Neural cell (in vitro differentiated cells): ENCODE data around the gene TMEM92. TPM values are rescaled to one million over a fixed set of nuclear protein-coding genes. Genes with fewer than 3 reads are reported as not detected.

ENCODE experiments used
- H2AFZ ChIP-seq: fragments of 200-600, 300-800 bp; sonication (generic), shearing (Covaris generic); 2 replicates; pipeline ENCODE4 v1.6.0; 2014; ENCODE audit warnings: low read depth, mild to moderate bottlenecking, antibody characterized with exemption, low read length, moderate library complexity
- H3F3A ChIP-seq: fragments of 200-600 bp; shearing (Covaris generic); 2 replicates; pipeline ENCODE4 v1.6.1; 2016; ENCODE audit warnings: mild to moderate bottlenecking, moderate library complexity, mixed read lengths, antibody characterized with exemption, low read length; ENCODE audit not compliant: insufficient read depth, poor library complexity, severe bottlenecking
- H3K27ac ChIP-seq: fragments of 200-600, 300-800 bp; sonication (generic), shearing (Covaris generic); 2 replicates; pipeline ENCODE4 v1.5.1; 2014; ENCODE audit warnings: mild to moderate bottlenecking, low read length, moderate library complexity
- H3K27me3 ChIP-seq: fragments of 300-800, 200-600 bp; sonication (generic), shearing (Covaris generic); 2 replicates; pipeline ENCODE4 v1.6.0; 2014; ENCODE audit warnings: mild to moderate bottlenecking, low read depth, low read length, moderate library complexity; ENCODE audit not compliant: insufficient read depth
- H3K36me3 ChIP-seq: fragments of 300-800, 200-600 bp; sonication (generic), shearing (Covaris generic); 2 replicates; pipeline ENCODE4 v1.5.1; 2014; ENCODE audit warnings: mild to moderate bottlenecking, antibody characterized with exemption, low read length, moderate library complexity; ENCODE audit not compliant: insufficient read depth
- H3K4me2 ChIP-seq: fragments of 300-800, 200-600 bp; sonication (generic), shearing (Covaris generic); 2 replicates; pipeline ENCODE4 v1.6.0; 2014; ENCODE audit warnings: mild to moderate bottlenecking, low read length
- H3K4me3 ChIP-seq: fragments of 300-800, 200-600 bp; sonication (generic), shearing (Covaris generic); 2 replicates; pipeline ENCODE4 v1.5.1; 2014; ENCODE audit warnings: mild to moderate bottlenecking, low read length, moderate library complexity
- H3K79me2 ChIP-seq: fragments of 200-600 bp; shearing (Covaris generic); replicated peaks from 2 replicates; pipeline ENCODE4 v1.6.0; 2014; ENCODE audit warnings: mild to moderate bottlenecking, low read length, moderate library complexity; ENCODE audit not compliant: insufficient read depth
- H3K9ac ChIP-seq: fragments of 300-800, 200-600 bp; sonication (generic), shearing (Covaris generic); 2 replicates; pipeline ENCODE4 v1.6.1; 2016; ENCODE audit warnings: mild to moderate bottlenecking, low read length, mixed read lengths
- H3K9me2 ChIP-seq: fragments of 200-600 bp; shearing (Covaris generic); 2 replicates; pipeline ENCODE4 v1.6.1; 2016; ENCODE audit warnings: mild to moderate bottlenecking, low read length, mixed read lengths; ENCODE audit not compliant: insufficient read depth
- H3K9me3 ChIP-seq: fragments of 200-600, 300-800 bp; sonication (generic), shearing (Covaris generic); 2 replicates; pipeline ENCODE4 v1.6.1; 2016; ENCODE audit warnings: mild to moderate bottlenecking, mixed run types, low read length, moderate library complexity, mixed read lengths
- H4K20me1 ChIP-seq: fragments of 200-600 bp; shearing (Covaris generic); 2 replicates; pipeline ENCODE4 v1.6.1; 2016; ENCODE audit warnings: mild to moderate bottlenecking, mixed run types; ENCODE audit not compliant: insufficient read depth
- CTCF ChIP-seq: fragments of 450-650 bp; IDR thresholded peaks from 2 replicates; pipeline ENCODE4 v1.5.1; 2014; ENCODE audit warnings: antibody characterized with exemption, mild to moderate bottlenecking, moderate library complexity; ENCODE audit not compliant: poor library complexity, severe bottlenecking
- EP300 ChIP-seq: fragments of 450-650 bp; conservative IDR thresholded peaks from 2 replicates; pipeline ENCODE4 v1.6.1; 2014; ENCODE audit warnings: antibody characterized with exemption, mild to moderate bottlenecking, moderate library complexity; ENCODE audit not compliant: poor library complexity, severe bottlenecking
- EZH2 ChIP-seq: fragments of 200-600, 300-800 bp; shearing (Covaris generic), sonication (generic); IDR thresholded peaks from 2 replicates; pipeline ENCODE4 v1.6.1; 2014; ENCODE audit warnings: antibody characterized with exemption, low read length, borderline replicate concordance, mild to moderate bottlenecking; ENCODE audit not compliant: insufficient read depth, poor library complexity, severe bottlenecking
- MXI1 ChIP-seq: fragments of 450-650 bp; conservative IDR thresholded peaks from 2 replicates; pipeline ENCODE4 v1.6.1; 2014; ENCODE audit warnings: antibody characterized with exemption, mild to moderate bottlenecking; ENCODE audit not compliant: poor library complexity, severe bottlenecking
- POLR2AphosphoS5 ChIP-seq: IDR thresholded peaks from 2 replicates; pipeline ENCODE4 v1.6.1; 2012
- RAD21 ChIP-seq: fragments of 450-650 bp; conservative IDR thresholded peaks from 2 replicates; pipeline ENCODE4 v1.6.1; 2014; ENCODE audit warnings: antibody characterized with exemption, mild to moderate bottlenecking, moderate library complexity
- REST ChIP-seq: IDR thresholded peaks from 2 replicates; pipeline ENCODE4 v1.6.1; 2012; ENCODE audit warnings: borderline replicate concordance
- SMC3 ChIP-seq: fragments of 450-650 bp; conservative IDR thresholded peaks from 2 replicates; pipeline ENCODE4 v1.6.1; 2014; ENCODE audit warnings: antibody characterized with exemption, mild to moderate bottlenecking, moderate library complexity; ENCODE audit not compliant: poor library complexity
- TAF1 ChIP-seq: IDR thresholded peaks from 2 replicates; pipeline ENCODE4 v1.6.1; 2012; ENCODE audit warnings: low read depth
- polyA plus RNA-seq: library from polyadenylated mRNA; depleted of rRNA; stranded (reverse); fragments of >200 nt; gene quantifications from 2 replicates; pipeline ENCODE4 v1.2.3, GENCODE V29; 2014

TMEM92 gene
- polyA plus RNA-seq, 1 donor from 2014 or later: not detected

GRCh38 chr17:50259477-50260324 is 14.6 kb upstream of the TMEM92 start:
- Histone ChIP-seq H3K27ac (no peak overlapping the region), H3K9me3 (no peaks in the 10 kb centered on the region), H3K27me3 (no peaks in the 10 kb centered on the region), H3K9me2 (no peaks in the 10 kb centered on the region), H3K4me3 (no peak overlapping the region), H3F3A (no peaks in the 10 kb centered on the region), H3K9ac (no peak overlapping the region), H2AFZ (no peak overlapping the region), H3K79me2 (no peaks in the 10 kb centered on the region), H3K4me2 (no peak overlapping the region), H4K20me1 (no peaks in the 10 kb centered on the region), H3K36me3 (no peaks in the 10 kb centered on the region)
- no peak for TF ChIP-seq EZH2
- no peak for TF ChIP-seq CTCF
- TF ChIP-seq EP300: no peak
- no peak for TF ChIP-seq REST

- Histone ChIP-seq H2AFZ (no peak overlapping the region), H3K27me3 (no peaks in the 10 kb centered on the region), H3K9me3 (no peaks in the 10 kb centered on the region), H3F3A (no peaks in the 10 kb centered on the region), H3K36me3 (no peaks in the 10 kb centered on the region), H3K4me3 (no peak overlapping the region), H3K4me2 (no peak overlapping the region), H4K20me1 (no peaks in the 10 kb centered on the region), H3K79me2 (no peaks in the 10 kb centered on the region), H3K9me2 (no peaks in the 10 kb centered on the region), H3K9ac (no peak overlapping the region), H3K27ac (no peak overlapping the region)
- TF ChIP-seq MXI1: no peak
- TF ChIP-seq REST: no peak
- TF ChIP-seq SMC3: no peak
- no peak for TF ChIP-seq EZH2
- TF ChIP-seq RAD21: no peak
- no peak for TF ChIP-seq CTCF
- TF ChIP-seq POLR2AphosphoS5: no peak
- no peak for TF ChIP-seq EP300
- no peak for TF ChIP-seq TAF1
Measured at GRCh38 chr17:50260501-50260911, 13.8 kb upstream of the TMEM92 start.
